Measurements from ENCODE around the gene KCNB1. TPM values are rescaled to one million over a fixed set of nuclear protein-coding genes. Genes with fewer than 3 reads are reported as not detected.

The KCNB1 gene
- total RNA-seq, 1 experiment from 2014 or later: 0.68 TPM

DNA sequence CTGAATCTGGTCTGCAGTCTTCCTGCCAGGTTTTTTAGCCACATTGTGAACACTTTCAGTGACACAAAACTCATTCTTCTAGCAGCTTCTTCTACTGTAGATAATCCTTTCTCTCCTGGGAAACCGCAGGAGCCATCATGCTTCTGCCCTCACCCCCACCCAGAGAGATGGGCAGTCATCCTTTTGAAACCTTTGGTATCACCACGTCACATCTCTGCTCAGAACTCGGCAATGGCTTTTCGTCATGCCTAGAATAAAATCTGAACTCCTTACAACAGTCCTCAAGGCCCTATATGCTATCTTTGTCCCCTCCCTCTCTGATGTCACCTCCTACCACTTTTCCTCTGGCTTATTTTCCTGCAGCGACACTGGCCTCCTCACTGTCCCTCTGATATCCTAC is 158.2 kb downstream of the KCNB1 start:
- Histone ChIP-seq H3K27me3 (ENCODE audit: insufficient read depth, low read length) (peaks cover 6% of the 10 kb centered on the region; the same call in 1 of the 2 replicates), H2AFZ (ENCODE audit: low read length) (no peak overlapping the region)
- peak overlapping the region in 1 of 2 experiments; percentile 0; a peak in 1 of 5 replicates for H3K4me3 Mint-ChIP-seq

More for the DNA sequence above, 158.2 kb downstream of the KCNB1 start:
- H3K4me1 ChIP-seq (ENCODE audit: insufficient read depth, low read length): 0 out of 2 replicates have a peak, but pooled peaks cover 5% of the 10 kb centered on the region
- H3K9ac ChIP-seq (ENCODE audit: extremely low read depth, insufficient read length, low read length): no peak overlapping the region
- H3K79me2 ChIP-seq (ENCODE audit: insufficient read depth, low read length): no peaks in the 10 kb centered on the region
- no peak overlapping the region for H2AK5ac ChIP-seq (ENCODE audit: insufficient read length, low read length)
- no peak overlapping the region for H3K56ac ChIP-seq (ENCODE audit: insufficient read length, low read depth, low read length)
- H3K23ac ChIP-seq (ENCODE audit: insufficient read length, low read depth, low read length): no peak overlapping the region
- H3T11ph ChIP-seq (ENCODE audit: low read length): no peak overlapping the region
- H3K4ac ChIP-seq (ENCODE audit: low read depth, low read length): no peak overlapping the region
- H3K23me2 ChIP-seq (ENCODE audit: insufficient read length, low read depth, low read length, poor library complexity, severe bottlenecking): no peaks in the 10 kb centered on the region
- H4K91ac ChIP-seq (ENCODE audit: insufficient read length, low read depth, low read length): no peak overlapping the region
- no peaks in the 10 kb centered on the region for H3K36me3 Mint-ChIP-seq (ENCODE audit: insufficient read depth in 1 of 3, low read depth in 3 of 3)
- no peaks in the 10 kb centered on the region for H3K9me3 ChIP-seq (ENCODE audit: control insufficient read depth, low read depth, low read length)
- no peak overlapping the region for H2BK5ac ChIP-seq (ENCODE audit: insufficient read length, low read length)
- no peaks in the 10 kb centered on the region for H3K79me1 ChIP-seq (ENCODE audit: insufficient read depth, low read depth, low read length, poor library complexity, severe bottlenecking)
- H3K27ac ChIP-seq (ENCODE audit: insufficient read length, low read depth, low read length): no peak overlapping the region
- no peak overlapping the region for H4K8ac ChIP-seq (replicated peaks; ENCODE audit: insufficient read length, low read depth, low read length)
- H3K4me1 Mint-ChIP-seq: peaks cover 24 to 36% of the 10 kb centered on the region in 2 experiments
- no CpG with 5 or more reads among the region's 5 CpGs for WGBS (ENCODE audit: extremely low coverage, insufficient read length, low lambda C conversion rate)
- H2BK12ac ChIP-seq (ENCODE audit: insufficient read length, low read depth, low read length): no peak overlapping the region
- no peak overlapping the region for H4K5ac ChIP-seq (ENCODE audit: insufficient read length, low read depth, low read length)
- no peaks in the 10 kb centered on the region for H3K9me3 Mint-ChIP-seq
- no peak overlapping the region for H3K18ac ChIP-seq (ENCODE audit: insufficient read length, low read depth, low read length)
- DNase-seq: no peak
- no peak overlapping the region for H2BK120ac ChIP-seq (ENCODE audit: low read depth, low read length, poor library complexity, severe bottlenecking)
- H2BK15ac ChIP-seq (ENCODE audit: low read depth, low read length): no peak overlapping the region
- H3K4me2 ChIP-seq (ENCODE audit: insufficient read depth, insufficient read length, low read length): no peak overlapping the region
- TF ChIP-seq, protein P1, sequence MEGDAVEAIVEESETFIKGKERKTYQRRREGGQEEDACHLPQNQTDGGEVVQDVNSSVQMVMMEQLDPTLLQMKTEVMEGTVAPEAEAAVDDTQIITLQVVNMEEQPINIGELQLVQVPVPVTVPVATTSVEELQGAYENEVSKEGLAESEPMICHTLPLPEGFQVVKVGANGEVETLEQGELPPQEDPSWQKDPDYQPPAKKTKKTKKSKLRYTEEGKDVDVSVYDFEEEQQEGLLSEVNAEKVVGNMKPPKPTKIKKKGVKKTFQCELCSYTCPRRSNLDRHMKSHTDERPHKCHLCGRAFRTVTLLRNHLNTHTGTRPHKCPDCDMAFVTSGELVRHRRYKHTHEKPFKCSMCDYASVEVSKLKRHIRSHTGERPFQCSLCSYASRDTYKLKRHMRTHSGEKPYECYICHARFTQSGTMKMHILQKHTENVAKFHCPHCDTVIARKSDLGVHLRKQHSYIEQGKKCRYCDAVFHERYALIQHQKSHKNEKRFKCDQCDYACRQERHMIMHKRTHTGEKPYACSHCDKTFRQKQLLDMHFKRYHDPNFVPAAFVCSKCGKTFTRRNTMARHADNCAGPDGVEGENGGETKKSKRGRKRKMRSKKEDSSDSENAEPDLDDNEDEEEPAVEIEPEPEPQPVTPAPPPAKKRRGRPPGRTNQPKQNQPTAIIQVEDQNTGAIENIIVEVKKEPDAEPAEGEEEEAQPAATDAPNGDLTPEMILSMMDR (conservative IDR thresholded peaks at IDR 0.05): no peak
- no peaks in the 10 kb centered on the region for H4K20me1 ChIP-seq (ENCODE audit: control insufficient read depth, insufficient read depth, insufficient read length)
- no peak overlapping the region for H3K14ac ChIP-seq (ENCODE audit: insufficient read depth, low read length)
- no peak overlapping the region for H2BK20ac ChIP-seq (ENCODE audit: low read depth, low read length, poor library complexity, severe bottlenecking)
- no peak overlapping the region; a peak in 1 of 7 replicates for H3K27ac Mint-ChIP-seq
- H3K27me3 Mint-ChIP-seq (ENCODE audit: low read depth): peaks cover 26% of the 10 kb centered on the region

Data from H9 (cell line).